GM19467 (cell line): ENCODE data around the gene PRR27.

Experiments
- ATAC-seq: cut with Tn5 transposase; IDR thresholded peaks from one replicate; pipeline ENCODE4 v1.9.1; 2021; ENCODE audit warnings: mild to moderate bottlenecking, moderate library complexity; ENCODE audit not compliant: unreplicated experiment

The PRR27 gene

DNA sequence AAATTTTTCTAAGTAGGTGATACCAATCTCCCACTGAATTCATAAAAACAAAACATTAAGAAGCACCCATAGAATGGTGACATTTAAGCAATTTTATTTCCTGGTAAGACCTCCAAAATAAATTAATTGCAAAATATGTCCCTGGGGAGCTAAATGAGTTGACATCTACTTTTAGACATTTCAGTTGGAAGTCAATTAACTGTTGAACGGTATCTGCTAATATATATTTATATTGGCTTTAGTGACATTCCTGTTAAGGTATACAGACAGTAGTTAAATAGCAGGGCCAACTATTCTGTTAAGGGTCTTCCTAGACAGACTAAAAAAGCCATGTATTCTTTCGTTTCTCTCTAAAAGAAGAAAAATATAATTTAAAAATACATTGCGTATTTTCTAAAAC, at the start of gene PRR27:
TSS of gene PRR27 (plus strand) at position 301 of the 400 bp plus-strand sequence. CDS start 139 bp downstream, outside the sequence.
- ATAC-seq = no peak

DNA sequence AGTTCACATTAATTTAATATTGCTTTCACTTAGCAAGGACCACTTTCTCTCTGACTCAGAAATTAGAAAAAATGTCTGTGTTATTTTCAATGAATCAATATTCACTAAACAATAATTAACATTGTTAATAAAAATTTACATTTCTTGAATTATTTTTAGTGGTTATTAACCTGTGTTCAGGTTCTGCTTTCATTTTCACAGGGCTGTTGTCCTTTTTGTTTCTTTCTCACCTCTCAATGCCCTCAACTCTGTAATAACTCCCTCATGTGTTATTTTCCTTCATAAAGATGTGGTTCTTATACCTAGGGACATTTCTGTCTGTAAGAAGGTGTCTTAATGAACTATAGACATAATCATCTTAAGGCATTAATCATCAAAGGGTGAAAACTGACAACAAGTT, 43.1 kb upstream of the PRR27 start:
- ATAC-seq = peak; percentile 82

DNA sequence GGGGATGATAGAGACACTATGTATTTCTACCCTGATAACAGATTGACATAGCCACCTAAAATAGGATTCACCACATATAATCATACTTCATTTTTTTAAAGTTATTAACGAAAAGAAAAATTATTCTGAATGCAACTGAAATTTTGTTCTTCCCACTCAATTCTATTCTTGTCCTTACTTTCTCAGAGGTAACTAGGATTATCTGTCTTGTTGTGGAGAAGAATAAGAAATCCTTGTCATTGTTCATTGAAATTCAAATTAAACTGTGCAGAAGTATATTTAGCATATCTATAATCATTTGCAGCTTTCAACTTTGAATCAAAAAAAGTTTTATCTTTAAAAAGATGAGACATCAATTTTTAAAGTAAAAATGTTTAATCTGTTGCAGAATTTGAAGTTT, 40.4 kb upstream of the PRR27 start:
- no peak for ATAC-seq

DNA sequence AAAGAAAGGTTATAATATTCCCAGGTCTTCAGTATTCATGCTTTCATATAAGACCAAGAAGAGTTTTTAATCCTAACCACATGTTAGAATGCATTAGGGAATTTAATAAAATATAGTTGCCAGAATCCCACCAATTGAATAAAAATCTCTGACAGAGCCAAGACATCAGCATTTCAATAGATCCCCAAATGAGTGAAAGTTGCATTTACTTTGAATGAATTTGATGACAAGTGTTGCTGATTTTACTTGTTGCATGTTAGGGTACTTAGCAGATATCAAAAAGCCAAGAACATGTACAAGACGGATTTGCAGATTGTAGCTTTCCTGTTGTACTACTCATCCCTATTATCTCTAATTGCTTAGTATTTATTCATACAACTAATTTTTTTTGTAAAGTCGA, 39.9 kb upstream of the PRR27 start:
- no peak for ATAC-seq

DNA sequence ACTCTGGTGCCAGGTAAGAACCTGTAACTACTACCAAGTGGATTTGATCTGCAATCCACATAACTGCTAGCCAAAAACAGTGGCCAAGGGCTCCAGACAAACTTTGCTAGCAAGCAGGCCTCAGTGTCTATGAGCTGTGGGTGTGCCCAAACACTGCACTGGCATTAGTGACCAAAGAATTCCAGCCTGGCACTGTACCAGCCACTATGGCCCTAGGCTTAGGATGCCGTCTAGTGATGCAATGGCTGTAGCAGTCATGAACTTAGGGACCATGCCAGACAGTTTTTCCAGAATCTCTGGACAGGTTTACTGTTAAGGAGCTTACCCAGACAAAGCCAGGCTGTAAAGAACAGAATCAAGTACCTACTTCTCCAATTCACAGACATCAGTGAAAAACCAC, 33.7 kb upstream of the PRR27 start:
- ATAC-seq = no peak

DNA sequence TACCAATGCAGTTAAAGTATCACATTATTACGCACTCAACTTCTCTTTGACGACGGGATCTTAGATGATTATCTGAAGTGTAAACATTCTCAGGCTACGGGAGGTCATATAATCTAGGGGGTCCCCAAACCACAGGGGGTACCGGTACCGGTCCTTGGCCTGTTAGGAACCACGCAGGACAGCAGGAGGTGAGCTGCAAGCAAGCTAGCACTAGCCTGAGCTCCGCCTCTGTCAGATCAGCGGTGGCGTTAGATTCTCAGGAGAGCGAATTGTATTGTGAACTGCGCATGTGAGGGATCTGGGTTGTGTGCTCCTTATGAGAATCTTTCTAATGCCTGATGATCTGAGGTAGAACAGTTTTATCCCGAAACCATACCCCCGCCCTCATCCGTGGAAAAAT, 20.6 kb upstream of the PRR27 start:
- no peak for ATAC-seq

DNA sequence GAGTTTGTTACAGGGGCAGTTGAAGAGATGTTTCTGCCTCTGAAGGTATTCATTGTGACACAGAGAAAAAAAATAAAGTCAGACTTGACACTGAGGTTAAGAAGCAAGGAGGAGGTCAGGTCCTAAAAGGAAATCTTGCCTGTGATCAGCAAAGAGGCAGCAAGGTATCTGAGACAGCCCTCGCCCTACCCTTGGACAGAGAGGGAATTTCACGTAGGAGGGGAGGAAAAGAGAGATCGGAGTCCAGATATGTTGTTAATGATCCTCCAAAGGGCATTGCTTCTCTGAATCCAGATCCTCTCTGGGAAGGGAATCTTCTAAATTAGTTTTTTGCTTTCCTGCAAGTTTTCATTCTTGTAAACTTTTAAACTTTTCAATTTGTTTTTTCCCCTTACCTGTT, 15.3 kb upstream of the PRR27 start:
- ATAC-seq = no peak

DNA sequence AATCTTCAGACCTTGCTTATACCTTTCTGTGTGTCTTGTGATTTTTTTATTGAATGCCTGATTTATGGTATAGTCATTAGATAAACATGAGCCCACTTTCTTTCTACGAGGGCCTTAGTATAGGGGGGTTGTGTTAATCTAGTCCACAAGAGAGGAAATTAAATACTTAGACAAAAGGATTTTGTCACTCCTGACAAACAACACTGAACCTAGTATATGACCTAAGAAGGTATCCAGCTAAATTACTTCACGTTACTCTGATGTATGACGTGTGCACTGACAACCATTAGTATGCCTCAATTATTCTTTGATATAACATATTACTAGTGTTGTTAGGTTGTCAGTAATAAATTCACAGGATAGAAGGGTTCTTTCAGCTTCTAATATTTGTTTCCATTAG, 2.8 kb upstream of the PRR27 start:
- no peak for ATAC-seq

DNA sequence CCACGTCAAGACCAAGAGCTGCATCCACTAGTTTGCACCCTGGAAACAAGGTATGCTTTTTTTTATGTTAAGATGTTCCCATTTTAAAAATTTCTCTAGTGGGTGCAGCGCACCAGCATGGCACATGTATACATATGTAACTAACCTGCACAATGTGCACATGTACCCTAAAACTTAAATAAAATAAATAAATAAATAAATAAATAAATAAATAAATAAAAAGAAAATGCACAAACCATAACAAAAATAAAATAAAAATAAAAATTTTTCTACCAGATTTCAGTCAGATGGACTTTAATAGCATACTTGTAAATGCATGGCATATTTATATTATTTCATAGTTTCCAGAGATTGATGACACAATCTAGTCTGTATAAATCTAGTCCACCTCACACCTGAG, 1.9 kb upstream of the PRR27 start:
- ATAC-seq = no peak

DNA sequence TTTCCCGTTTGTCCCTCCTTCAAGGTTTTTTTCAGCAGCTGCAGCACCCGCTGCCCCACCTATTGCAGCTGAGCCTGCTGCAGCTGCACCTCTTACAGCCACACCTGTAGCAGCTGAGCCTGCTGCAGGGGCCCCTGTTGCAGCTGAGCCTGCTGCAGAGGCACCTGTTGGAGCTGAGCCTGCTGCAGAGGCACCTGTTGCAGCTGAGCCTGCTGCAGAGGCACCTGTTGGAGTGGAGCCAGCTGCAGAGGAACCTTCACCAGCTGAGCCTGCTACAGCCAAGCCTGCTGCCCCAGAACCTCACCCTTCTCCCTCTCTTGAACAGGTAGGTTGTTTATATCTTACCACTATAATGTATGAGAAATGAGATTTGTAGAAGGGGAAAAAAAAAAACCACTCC, 4.5 kb downstream of the PRR27 start:
- no peak for ATAC-seq

DNA sequence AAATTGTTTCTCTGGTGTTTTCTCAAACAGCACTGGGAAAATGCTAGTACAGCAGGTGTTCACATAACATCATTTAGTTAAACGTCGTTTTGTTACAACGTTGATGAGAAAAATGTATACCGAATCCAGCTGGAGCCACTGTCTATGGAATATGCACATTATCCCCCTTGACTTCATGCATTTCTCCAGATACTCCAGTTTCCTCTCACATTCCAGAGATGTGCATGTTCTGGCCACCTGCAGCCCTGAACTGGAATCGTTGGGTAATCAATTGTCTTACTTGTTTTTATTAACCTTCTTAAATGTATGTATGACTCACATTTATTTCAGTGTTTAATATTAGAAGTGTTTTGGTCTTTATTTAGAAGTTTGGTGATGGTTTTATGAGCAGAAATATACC, 23.1 kb downstream of the PRR27 start:
- ATAC-seq = no peak

DNA sequence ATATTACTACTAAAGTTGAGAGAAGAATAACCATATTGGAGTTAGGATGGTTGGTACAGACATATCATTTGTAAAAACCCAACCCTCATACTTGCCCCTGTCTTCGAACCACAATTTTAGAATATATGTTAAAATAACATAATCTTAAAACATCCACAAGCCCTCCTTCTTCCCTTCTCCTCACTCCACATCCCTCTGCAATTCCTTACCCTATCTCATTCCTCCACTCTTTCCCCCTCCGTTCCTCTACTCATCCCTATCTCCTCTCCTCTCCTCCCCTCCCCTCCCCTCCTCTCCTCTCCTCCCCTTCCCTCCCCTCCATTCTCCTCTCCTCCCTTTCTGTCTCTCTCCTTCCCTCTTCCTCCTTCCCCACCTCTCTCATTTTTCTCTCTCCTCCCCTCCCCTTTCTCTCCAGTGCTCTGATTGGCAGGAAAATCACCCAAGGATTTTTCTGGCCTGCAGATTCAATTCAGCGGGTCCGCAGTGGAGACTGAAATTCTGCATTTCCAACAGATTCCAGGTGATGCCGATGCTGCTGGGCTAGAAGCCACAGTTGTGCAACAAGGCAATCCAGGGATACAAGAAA, 24.1 kb downstream of the PRR27 start:
- no peak for ATAC-seq

DNA sequence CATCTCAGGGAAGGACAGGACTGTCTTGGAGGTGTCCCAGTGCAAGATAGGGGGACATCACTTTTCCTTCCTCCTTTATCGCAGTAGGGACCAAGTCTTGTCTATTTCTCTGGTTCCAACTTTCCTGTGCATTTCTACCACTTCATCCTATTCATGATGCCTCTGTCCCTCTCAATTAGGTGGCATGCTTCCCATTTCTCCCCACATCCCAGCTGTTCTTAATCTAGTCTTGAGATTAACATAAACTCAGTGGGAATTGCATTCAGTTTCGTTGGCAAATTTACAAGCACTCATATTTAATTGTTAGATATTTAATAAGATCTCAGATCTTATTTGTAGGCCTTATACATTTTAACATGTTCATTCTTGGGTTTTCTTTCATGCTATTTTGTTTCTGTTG, 25.8 kb downstream of the PRR27 start:
- ATAC-seq = no peak

DNA sequence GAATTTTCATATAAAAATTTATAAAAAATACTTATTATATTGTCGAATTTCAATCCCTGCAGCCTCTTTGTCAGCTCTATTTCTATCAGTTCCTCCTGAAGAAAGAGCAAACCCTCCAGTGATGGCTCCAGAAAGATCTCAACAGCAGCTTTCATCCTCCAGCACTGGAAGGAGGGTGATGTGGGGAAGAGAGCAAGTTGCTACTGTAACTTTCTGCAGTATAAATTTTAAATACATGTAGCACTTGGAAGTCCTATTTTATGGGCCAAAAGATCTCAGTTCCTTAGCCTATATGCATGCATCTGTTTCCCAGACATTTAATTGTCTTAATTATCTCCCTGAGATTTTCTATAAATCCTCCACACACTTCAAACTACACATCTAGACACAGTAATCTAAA, 27.8 kb downstream of the PRR27 start:
- ATAC-seq = no peak

DNA sequence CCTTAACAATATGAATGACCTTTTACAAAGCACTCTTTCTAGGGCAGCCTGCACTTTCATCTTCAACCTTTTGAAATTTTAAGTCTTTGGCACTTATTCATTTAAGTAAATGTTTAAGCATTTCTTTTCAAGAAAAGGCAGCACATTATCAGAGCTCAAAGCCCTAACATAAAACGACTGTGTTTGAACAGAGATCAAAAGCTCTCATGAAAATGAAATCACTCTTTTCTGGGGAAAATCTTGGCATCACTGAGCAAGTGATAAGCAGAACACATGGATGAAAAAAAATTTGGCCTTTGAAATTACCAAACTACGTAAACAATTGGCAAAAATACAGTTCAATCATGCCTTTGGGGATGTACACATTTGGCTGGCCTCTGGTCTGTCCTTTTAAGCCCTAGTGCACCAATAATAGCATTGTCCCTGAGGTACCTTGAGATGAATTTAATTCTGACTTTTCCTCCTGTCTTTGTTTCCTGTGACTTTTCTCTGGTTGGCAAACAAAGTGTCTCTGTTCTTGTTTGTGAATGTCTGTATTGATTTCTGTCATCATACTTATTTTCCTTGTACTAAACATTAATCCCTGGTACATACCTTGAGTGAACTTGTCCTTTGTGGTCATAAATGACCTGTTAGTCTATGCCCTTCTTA, 28.6 kb downstream of the PRR27 start:
- ATAC-seq = no peak

DNA sequence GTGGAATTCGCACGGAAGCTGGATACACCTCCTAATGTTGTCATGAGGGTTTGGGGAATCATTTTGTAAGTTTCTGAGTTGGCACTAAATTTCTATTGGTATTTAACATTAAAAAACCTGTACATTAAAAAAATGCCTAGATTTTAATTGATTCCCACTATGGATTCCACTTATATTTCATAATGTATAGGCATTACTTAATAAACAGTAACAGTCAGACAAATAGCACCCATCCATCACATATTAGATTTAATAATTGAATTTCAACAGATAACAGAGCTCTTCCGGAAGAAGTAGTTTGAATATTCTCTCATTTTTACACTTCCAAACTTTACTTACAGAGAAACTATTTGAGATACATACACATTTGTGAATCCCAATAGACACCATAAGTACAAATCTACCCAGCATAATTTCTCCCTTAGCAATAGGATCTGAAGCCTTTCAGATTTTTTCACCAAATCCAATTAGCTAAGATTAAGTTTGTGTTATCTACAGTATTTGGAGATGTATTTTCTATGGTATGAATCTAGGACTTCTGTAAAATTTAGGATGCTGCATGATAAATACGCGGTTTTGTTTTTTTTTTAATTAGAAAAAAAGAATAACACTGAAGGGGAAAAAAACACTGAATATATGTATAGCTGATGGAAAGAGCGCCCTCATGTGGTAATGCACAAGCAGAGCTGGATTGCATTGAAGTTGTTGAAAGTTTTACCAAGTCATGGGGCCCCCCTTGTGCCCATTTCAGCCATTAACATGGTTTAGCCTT, 29.3 kb downstream of the PRR27 start:
- ATAC-seq = peak; percentile 80

DNA sequence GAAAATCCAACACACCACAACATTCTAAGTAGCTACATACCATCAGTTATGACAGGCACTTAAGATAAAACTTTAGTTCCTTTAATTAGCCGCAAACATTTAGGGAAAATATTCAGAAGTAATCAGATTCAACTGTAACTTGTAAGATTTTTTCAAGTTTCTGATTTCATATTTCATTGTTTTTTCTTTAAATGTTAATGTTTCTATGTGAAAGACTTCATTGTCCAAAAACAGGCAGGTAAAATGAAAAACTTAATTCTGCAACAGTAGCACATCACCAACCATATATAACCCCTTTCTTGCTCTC, 29.9 kb downstream of the PRR27 start:
- ATAC-seq = no peak

DNA sequence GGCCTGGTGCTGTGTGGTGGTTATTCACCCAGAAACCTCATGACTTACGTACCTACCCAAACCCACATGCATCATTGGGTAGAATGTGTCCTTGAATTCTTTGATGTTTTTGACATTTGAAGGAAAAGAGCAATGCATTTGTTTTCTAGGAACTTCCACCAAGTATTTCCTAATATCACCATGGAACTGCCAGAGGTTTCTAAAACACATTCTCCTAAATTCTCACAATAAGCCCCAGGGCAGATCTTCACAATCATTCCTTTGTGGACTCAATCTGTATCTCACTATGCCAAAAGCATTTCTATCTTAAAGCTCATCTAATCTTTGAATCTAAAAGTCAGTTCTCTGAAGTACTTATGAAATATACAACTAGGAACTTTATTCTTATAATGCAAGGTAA, 33.2 kb downstream of the PRR27 start:
- no peak for ATAC-seq

DNA sequence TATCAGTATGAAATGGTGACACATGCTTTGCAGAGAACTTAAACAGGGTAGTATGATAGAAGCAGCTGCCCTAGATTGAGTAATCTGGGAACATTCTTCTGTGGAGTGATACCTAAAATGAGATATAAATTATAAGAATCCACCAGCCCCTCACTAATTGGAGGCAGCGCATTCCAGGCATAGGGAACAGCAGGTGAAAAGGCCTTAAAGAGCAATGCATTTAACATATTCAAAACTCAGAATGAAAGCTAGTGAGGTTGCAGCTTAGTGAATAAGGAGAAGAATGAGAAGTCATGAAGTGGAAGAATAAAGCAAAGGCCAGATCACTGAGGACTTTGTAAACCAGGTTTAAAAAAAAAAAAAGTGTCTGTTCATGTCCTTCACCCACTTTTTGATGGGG, 36.5 kb downstream of the PRR27 start:
- no peak for ATAC-seq

DNA sequence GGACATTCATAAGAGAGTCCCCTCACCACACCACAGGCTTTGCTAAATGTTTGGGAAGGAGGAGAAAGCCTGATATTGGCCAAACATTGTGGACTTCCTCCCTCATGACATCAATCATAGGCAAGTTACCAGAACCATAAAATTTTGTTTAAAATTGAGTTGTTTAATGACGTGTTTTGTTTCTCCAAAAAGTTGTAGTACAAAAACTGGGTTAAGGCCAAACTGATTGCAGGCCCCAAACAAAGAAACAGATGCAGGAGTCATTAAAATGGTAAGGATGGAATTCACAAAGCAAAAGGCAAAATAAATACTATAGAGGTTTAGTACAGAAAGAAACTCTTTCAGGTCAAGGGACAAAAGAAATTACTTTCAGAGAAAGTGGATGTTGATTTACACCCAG, 37.6 kb downstream of the PRR27 start:
- no peak for ATAC-seq

DNA sequence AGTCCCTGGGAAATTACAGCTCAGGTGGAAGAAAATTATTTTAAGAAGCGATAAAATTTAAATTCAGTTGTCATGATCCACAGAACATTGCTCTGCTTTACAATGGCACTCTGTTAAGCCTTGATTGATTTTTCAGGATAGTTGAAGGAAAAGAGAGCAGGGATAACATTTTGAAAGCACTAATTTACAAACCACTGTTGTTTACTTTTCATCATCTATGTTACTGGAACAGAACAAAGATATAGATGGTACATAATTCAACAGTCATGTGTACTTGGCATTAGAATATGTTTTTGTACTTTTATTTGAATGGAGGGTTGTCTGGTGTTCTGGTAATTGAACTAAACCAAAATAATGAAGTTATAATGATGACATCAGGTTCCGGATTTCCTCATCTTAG, 38.9 kb downstream of the PRR27 start:
- no peak for ATAC-seq

DNA sequence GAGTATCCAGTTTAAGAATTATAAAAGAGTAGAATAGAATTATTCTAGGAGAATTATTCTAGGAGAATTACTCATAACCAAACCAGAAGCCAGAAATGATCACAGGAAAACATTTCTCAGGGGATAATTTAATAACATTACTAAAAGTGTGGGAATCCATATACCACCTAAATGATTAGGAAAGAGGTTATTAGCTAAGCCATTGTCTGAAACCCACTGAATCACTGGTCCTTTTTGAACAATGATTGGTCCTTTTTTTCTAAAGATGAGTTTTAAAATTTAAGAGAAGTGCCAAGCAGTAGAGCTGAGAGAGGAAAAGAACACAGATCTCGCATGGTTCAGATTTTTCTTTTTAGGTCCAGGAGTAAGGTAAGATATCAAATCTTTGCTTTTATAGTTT, 41.4 kb downstream of the PRR27 start, which contains the start of gene ODAM:
TSS of gene ODAM (plus strand) at position 301 of the 400 bp plus-strand sequence. CDS start 819 bp downstream, outside the sequence.
- ATAC-seq = no peak
